Medulla oblongata (tissue), 1 donor: ENCODE data around the gene NEURL3.

ENCODE experiments used
- DNase-seq: peaks from one replicate; pipeline ENCODE4 v3.0.0-alpha.2; 2015; ENCODE audit errors: extremely low spot score

NEURL3 gene

GRCh38 chr2:96527286-96528005 lies 22.3 kb upstream of the NEURL3 start:
- peak; percentile 29 for DNase-seq

DNA sequence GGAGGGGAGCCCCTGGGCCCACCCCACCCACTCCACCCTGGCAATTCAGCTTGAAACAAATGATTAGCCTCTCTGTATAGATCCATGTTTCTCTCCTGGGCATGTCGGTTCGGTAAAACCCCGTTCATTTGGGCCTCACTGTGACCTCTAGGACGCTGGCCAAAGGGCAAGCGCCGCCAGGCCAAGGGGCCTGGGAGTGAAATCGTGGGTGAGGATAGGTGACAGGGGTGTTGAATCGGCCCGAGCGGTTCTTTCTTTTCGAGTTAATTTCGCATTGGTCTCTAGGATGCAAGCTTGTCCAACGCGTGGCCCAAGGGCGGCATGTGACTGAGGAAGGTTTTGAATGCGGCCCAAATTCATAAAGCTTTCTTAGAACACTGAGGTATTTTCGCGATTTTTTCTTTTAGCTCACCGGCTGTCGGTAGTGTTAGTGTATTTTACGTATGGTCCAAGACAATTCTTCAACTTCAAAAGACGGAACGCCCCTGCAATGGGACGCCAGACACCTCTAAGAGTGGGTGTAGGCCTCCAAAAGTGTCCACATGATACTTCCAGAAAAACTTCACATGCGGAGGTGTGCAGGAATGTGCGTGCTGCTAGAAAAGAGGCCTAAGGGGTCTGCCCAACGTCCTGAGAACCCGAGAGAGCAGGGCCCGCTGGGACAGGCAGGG lies 21.6 kb upstream of the NEURL3 start:
- no peak for DNase-seq

DNA sequence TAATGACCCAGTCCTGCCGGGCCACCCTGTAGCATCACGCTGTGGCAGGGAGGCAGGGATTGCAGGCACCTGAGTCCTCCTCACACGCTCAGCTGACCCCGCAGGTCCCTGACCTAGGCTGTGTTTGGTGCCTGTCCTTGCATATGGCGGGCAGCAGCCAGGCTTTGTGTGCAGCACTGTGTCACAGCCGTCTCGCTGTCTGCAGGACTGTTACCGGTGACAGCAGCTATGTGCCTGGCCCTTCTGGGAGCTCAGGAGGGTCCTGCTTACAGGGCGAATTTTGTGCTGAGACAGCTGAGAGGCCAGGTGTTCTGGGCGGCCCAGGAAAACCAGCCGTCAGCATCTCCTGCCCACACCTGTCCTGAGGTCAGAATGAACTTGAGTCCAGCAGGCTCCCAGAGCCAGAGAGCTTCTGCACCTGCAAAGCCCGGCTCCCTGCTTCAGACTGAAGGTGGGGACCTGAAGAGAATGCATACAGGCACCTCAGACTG lies 21.0 kb upstream of the NEURL3 start:
- DNase-seq, result no peak

DNA sequence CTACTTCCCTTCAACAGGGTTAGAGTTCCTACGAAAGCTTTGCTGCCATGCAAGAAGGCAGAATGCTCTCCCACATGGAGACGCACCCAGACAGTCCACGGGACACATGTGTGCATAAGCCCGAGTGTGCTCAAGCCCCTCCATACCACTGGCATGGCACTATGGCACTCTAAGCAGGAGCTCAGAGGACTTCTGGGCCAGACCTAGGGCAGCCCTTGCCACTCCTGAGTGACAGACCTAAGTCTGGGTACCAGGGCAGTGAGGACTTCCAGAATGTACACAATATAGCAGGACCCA lies 20.0 kb upstream of the NEURL3 start:
- DNase-seq, result no peak

DNA sequence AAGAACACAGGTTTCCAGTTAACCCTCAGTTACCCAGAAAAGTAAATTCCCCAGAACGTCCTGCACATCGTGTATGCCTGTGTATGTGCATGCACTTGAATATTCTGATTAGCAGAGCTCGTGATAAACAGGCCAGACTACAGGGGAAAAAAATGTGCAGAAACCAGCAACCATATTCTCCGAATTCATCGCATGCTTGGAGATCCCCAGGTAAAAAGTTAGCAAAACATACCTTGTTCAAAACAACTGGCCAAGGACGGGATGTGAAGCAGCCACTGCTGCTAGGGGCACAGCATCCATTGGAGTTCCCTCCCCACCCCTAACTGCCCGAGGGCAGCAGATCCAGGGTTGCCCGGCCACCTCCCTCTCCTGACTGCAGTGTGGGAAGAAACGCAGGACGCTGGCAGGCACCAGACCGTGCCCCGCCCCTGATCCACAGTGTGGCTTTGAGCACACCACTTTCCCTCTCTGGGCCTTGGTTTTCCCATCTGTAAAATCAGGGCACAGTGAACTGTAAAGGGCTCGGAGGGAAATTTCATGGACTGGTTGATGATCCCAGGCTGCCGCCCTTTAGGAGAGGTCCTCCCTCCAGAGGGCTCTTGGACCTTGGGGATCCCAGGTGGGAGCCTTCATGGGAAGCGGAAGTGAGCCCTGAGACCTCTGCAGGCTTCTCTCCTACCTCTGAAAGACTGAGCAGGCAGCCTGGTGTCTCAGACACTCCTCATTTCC lies 19.5 kb upstream of the NEURL3 start:
- no peak for DNase-seq

- no peak for DNase-seq
These were observed 18.7 kb upstream of the NEURL3 start for GRCh38 chr2:96523659-96524481.

- DNase-seq, result no peak
These were observed 17.4 kb upstream of the NEURL3 start for GRCh38 chr2:96522304-96523203.

- no peak for DNase-seq
These were observed 16.1 kb upstream of the NEURL3 start for GRCh38 chr2:96521219-96521618.

DNA sequence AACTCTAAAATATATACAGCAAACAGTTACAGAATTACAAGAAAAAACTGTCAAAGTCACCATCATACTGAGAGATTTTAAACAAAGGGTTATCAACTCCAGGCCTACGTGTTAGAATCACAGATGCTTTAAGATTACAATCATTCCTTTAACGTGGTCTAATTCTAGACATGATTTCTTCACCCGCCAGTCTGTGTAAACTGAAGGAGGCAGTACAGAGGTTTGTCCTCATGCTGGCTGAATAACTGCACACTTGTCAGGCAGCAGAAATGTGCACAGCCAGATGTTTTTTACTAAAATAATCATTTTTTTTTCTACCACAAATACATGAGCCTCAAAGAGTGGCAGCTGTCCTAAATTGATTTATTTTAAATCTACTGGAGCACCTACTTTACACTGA lies 15.5 kb upstream of the NEURL3 start:
- DNase-seq, result no peak

- no peak for DNase-seq
These were observed 15.1 kb upstream of the NEURL3 start for GRCh38 chr2:96520231-96520630.

DNA sequence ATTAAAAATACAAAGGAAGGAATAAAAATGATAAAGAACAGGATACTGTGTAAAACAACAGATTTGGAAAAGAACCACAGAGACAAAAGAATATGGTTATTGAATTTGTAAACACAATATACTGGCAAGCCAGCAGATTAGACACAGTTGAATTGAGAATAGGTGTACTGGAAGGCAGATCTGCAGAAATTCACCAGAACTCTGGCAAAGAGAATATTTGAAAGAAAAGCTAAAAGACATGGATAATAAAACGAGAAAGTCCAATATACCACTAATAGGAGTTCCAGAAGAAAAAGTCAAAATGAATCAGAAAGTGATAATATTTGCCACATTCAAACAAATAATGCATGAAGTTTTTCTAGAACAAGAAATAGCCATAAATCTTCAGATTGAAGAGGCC lies 11.9 kb upstream of the NEURL3 start:
- no peak for DNase-seq

DNA sequence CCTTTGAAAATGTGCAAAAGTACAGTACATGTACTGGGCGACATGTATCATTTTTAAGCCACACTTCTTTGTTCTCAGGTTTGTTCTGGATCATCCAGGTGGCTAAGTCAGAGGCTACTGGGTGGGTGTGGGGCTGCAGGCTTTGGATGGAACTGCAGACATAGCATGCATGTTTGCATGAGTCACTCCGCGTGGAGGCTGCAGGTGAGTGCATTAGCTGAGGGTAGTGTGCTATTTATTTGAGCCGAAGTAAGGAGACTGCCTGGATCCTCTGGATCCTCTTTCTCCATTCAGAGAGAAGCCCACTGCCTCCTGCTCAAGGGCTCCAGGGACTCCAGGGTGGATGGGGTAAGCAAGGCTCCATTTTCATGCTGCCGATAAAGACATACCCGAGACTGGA lies 9.4 kb upstream of the NEURL3 start:
- no peak for DNase-seq

DNA sequence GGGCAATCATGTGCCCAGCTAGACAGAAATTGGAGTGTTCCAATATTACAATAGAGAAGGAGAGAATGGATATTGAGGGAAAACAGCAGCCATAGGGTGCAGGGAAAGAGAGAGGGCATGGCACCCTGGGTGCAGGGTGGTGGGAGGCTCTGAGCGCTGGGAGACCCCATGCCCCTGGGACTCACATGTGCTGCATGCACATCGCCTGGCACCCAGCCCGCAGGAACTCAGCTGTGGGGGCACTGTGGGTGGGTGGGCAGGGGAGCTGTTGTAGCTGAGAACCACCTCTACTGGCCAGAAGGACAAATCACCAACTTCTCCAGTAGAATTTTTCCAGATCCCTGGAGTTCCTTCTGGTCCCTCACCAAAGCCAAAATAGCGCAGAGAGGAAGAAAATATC lies 7.2 kb upstream of the NEURL3 start:
- no peak for DNase-seq

DNA sequence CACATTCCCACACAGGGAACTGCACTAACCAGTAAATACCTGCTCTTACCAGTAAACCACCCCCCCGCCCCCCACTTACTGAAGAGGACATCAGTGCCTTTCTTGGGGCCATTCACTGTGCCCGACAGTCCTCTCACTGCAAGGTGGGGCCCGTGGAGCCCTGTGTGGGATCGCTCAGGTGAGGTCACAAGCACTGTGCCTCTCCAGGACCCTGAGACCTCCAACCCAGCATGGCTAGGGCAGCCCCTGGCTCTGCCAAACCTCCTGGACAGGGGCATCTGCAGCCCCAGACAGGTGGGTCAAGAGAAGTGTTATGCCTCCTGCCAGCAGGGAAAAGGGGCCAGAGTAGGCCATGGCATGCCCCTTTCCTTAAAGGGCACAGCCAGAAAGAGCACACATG lies 6.7 kb upstream of the NEURL3 start:
- no peak for DNase-seq

- DNase-seq, result no peak
These were observed 5.9 kb upstream of the NEURL3 start for GRCh38 chr2:96510931-96511595.

- DNase-seq, result no peak
These were observed 4.7 kb upstream of the NEURL3 start for GRCh38 chr2:96509847-96510230.

DNA sequence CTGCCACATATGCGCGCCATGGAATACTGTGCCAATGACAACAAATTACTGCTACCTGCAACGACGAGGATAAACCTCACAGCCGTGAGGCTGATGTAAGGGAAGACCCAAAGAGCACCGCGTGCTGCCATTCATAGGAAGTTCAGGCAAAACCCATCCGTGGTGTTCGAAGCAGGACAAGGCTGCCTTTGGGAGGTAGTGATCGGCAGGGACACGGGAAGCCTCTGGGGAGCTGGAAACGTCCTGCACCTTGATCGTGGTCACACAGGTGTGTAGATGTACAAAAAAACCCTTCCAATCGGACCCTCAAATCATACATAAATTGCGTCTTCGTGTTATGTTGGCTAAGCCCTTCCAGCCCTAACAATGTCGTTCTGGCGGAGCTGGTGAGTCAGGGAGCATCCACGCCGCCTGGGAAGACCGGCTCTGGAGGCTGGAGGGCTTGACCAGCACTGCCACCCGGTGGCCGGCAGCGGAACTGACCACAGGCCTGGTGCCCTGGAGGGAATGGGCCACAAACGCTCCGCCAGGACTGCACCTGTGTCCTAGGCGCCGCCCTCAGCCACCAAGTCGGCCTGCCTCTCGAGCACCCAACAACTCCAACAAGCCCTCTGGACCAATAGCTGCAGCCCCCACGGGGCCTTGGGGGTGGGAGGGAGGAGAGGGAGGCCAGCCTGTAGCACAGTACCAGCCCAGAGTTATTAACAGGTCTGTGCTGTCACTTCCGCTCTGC lies 4.1 kb upstream of the NEURL3 start:
- DNase-seq, result peak; percentile 88

- DNase-seq, result no peak
These were observed 3.5 kb upstream of the NEURL3 start for GRCh38 chr2:96508521-96509113.

GRCh38 chr2:96507957-96508520 lies 2.9 kb upstream of the NEURL3 start:
- peak; percentile 69 for DNase-seq
